Left lobe of liver (tissue), 2 donors: ENCODE data around the gene RUNX2. TPM values are rescaled to one million over a fixed set of nuclear protein-coding genes. Genes with fewer than 3 reads are reported as not detected.

Experiments used
- ATAC-seq: fragments of 200-7000 bp; cut with Tn5 transposase; one replicate; pipeline ENCODE4 v1.9.1; 2020; ENCODE audit warnings: mild to moderate bottlenecking, moderate library complexity
- DNase-seq: peaks from one replicate; pipeline ENCODE4 v3.0.0-alpha.2; 2020; ENCODE audit warnings: low spot score
- total RNA-seq: library from RNA; stranded (reverse); gene quantifications from one replicate; pipeline ENCODE4 v1.2.1, GENCODE V29; 2021
- donor health status: DM: no; HTN: no; CAD: no; lungs with moderate emphysema.
- donor health status: DM: no; HTN: yes; CAD: no.

Gene RUNX2
- total RNA-seq, 1 donor from 2014 or later = 0.15 TPM

DNA sequence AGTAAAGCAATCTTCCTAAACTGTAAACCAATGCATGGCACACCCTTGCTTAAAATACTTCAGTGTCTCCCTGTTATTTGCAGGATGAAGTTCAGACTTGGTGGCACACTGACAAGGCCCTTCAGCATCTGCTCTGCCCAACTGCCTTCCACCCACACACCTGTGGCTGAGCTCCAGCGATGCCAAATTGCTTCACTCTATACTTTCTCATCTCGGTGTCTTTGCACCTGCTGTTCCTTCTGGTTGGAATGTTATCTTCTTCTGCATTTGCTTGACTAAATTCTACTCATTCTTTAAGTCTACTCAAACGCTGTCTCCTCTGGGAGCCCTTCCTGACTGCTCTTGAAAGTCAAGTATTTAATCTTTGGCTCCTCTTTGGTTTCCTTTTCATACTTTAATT lies 149.7 kb downstream of the RUNX2 start:
- ATAC-seq (no peak), DNase-seq (no peak)

DNA sequence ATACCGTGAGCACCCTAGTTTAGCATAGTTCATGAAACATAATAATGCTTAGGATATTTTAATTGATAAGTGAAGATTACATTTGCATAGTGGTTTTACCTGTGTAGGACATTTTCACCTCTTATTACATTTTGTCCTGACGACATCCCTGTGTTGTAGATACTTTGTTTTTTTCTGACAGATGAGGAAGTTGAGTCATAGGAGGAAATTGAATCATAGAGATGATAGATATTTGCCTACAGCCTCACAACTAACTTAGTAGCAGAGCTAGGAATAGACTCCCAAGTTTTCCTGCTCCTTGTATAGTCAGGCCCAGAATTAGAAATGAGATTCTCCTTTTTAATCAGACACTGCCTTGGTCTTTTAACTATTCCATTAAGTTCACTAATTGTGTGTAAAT lies 150.1 kb downstream of the RUNX2 start:
- DNase-seq = no peak
- ATAC-seq = no peak

DNA sequence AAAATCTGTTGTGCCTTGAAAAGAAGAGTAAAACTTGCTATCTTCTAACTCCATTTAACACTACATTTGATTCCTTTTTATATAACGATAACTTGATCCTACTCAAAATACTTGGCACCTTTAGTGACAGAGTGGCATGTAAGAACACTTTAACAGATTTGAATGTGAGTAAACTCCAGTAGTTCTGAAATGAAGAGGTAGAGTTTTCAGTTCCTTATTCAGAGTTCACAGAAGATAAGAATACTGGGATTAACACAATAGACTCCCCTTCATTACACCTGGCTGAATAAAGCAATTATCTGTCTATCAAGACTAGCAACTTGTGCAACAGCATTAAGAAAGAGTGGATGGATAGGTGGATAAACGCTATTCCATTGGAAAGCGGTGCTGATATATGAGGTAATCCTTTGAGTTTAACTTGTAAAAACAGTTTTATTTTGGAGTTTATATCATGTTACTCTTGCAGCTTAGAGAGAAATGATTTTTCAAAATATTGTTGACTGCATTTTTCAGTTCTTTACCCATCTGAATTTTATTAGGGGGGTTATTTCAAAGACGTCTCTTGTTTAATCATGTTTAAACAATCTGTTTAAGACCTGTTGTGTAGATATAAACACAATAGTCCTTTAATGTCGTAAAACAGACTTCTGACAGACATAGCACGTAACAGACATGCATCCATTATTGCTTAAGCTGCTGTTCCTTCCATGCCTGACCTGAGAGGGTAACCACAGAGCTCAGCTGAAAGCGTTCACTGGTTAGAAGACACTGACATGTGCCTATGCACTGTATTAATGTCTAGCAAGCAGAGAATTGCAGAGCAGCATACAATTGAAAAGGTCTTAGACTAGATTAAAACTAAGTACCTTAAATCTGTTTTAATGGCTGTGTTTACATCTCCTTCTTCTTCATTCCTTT lies 152.0 kb downstream of the RUNX2 start:
- ATAC-seq = no peak
- no peak for DNase-seq

DNA sequence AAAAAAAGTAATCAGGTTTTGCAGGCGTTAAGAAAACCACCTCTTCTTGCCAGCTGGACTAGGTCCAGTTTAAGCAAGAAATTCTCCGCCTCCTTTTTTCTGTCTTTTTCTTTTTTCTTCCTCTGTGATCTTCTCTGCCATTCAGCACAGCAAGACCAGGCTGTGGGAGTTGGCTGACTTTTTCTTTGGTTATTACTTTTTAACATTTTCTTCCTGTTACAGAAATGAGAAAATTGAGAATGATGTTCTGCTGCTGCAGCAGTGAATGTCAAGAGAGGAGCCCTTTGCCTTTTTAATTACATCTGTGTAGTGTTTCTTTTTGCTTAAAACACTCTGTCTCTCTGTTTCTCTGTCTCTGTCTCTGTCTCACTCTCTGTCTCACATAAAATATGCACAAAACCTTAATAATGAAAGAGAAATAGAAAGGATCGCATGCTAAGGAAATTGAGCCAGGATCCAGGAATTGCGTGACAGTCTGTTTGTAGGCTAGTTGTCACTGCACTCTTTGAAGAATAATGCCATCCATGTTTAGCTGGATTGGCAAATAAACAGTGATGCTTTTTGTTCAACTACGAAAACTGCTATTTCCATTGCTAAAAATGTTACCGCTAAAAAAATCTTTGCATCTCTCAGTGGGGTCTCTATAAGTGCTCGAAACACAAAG lies 152.8 kb downstream of the RUNX2 start:
- DNase-seq = no peak
- no peak for ATAC-seq

DNA sequence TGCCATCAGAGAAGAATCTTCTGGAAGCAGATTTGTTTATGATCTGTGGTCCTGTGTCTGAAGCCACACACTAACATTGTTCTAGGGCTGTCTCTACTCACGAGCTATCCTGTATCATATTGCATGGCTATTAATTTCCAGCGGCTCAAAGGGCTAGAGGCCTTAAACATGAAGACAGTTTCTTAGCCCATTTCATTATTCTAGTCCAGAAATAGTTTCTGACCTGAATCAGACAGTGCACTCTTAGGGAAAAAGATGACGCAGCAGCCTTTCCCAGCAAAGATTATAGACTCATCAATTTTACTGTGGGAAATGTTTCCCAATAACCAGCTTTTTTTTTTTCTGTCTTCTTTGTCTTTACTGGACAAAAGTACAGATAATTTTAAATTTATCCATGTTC lies 154.9 kb downstream of the RUNX2 start:
- no peak for DNase-seq
- no peak for ATAC-seq

DNA sequence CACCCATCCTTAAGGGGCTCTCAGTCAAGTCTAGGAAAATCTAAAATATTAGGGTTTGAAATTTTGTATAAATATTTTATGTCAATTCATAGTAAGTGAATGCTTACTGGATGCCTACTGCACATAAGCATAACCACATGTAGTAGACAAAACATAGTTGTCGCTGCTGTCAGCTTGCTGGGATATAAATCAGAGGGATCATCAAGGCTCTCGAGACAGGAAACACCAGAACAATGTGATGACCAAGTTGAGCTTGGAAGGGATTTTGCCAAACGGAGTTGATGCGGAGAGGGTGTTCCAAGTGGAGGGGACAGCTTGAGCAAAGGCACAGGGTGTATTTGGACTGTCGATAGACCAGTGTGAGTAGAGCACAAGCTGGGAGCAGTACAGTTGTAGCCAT lies 155.4 kb downstream of the RUNX2 start:
- ATAC-seq (no peak), DNase-seq (no peak)

DNA sequence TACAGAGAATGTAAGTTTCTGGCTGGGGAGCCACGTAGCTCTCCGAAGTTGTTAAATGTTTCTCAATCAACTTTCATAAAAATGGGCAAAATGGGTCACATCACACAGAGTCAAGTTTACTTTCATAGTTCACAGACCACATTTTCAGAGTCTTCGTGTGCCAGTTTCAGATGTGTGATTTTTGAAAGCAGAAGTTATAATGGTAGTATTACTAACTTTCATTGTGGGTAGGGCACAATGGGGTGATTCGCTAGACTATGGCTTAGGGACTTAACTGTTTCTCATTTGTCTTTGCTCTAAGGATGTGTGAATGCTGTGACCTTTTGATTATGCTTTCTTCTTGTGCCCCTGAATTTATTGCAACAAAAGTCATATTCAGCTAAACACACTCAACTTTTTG lies 158.6 kb downstream of the RUNX2 start:
- DNase-seq (no peak), ATAC-seq (no peak)

DNA sequence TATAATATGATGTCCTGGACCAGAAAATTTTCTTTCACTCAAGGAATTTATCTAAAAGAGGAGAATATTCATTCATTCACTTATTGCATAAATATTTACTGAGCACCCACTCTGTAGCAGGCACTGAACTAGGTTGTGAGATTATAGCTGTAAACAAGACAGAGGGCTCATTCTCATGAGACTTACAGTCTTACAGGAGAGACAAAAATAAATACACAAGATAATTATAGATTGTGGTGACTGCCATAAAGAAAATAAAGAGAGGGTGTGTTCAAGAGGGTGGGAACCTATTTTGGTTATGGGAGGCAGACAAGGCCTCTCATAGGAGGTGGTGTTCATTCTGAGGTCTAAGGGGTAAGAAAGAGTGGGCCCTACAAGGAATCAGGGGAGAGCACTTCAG lies 159.5 kb downstream of the RUNX2 start:
- no peak for ATAC-seq

DNA sequence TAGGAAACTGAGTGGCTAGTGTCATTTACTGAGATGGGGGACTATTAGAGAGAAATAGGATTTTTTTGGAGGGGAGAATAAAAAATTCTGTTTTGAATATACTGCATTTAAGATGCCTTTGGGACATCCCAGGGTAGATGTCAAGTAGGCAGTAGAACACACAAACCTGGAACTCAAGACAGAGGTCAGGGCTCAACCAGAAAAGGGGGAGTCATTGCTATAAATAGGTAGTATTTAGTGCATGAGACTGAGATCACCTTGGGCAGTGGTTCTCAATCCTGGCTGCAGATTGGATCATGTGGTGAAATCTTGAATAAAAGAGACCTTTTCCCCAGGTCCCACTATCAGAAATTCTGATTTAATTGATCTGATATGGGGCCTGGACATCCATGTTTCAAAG lies 160.1 kb downstream of the RUNX2 start:
- ATAC-seq (no peak), DNase-seq (no peak)

More for the DNA sequence above, 159.5 kb downstream of the RUNX2 start:
- no peak for DNase-seq

DNA sequence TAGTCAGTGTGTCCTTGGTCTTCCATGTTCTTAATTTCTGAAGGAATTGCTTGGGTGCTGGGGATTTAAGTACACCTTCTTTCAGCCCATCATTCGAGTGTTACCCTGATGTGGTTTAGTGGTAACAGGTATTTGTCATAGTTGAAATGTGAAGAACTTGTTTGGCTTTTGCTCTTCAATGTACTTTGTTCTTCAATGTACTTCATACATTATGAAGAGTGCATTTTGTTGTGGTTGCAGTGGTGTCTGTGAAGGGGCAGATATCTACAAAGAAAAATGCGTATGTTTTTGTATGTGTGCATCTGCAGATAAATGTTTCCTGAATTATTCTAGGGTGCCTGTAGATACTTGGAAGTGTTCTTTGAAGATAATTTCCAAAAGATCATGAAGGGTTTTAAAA lies 160.8 kb downstream of the RUNX2 start:
- DNase-seq (no peak), ATAC-seq (no peak)

DNA sequence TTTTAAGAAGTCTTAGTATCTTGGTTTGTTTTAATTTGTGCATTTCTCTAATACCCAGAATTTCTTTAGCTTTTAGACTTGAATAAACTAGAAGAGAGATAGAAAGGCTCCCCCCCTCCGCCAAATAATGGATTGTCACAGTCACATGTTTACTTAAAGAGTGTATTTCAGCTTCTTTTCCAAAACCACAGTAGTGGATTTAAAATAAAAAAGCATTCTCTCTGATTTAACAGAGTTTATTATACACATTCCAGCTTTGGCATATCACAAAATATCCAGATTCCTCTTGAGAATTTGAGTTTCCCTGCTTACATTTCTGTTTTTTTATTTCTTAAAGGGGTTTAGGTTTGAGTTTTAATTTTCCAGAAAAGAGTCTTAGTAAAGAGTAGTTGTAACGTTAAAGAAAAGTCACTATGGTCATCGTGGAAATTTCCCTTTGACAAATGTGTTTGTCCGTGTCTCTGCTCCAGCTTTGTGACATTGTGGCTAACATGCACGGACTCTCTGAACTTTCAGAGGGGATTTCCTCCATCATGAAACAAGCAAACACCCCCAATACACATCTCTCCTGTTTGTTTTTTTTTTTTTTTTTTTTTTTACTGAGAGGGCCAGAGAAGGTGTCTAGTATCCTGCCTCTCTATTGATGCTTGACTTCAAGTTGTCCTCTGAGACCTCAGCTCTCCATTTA lies 163.1 kb downstream of the RUNX2 start:
- ATAC-seq (no peak), DNase-seq (no peak)

DNA sequence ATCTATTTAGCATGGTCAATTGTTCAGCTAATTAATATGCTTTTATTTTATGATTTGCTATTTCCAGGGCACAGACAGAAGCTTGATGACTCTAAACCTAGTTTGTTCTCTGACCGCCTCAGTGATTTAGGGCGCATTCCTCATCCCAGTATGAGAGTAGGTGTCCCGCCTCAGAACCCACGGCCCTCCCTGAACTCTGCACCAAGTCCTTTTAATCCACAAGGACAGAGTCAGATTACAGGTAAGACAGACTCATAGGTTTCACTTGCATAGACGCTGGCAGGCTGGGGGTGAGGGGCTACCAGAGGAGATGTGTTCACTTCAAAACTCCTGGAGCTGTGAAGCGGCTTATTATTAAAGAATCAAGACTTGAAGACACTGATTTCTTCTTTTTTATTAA lies 163.7 kb downstream of the RUNX2 start:
- ATAC-seq (no peak), DNase-seq (no peak)

DNA sequence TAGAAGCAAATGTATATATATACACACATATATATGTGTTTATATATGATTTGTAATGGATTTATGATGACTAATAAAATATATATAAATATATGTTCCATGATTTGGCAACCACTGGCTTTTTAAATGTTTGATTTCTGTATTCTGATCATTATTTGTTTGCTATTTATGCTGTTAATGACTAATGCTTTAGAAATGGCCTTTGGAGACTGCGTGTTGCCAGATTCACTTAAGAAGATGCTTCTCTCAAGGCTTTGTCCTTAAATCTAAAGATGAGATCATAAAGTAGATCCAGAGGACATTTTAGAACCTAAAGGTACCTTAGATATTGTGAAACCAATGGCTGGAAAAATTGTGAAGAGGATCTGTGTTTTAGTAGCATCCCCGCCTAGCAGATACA lies 165.6 kb downstream of the RUNX2 start:
- no peak for ATAC-seq
- DNase-seq = no peak

DNA sequence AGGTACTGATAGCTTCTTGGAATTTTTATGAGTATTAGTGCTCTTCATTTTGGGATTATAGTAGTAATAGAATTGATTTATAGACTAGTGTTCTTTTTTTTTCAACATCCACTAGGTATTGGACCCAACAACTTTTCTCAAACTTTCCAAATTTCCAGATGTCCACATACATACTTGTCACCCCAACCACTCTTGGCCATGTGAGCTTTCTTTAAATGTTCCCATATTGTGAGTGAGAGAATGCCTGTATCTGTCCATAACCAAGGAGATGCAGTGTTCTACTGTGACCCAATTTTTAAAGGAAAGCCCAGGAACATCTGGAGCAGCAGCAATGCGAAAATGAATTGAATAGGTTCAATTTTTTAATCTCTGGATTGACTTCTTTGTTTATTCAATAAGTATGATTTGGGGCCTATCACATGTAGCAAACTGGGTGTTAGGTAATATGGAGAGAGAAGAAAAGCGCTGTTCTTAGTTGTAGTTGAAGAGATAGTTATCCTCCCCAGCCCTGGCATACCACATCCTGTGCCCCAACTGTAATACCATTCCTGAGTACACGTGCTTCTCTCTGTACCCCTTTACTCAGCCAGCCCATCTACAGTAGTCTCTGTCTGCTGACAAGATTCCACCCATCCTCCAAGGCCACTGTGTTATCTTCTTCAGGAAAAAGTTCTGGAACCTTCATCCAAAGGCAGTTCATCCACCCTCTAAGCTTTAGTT lies 166.4 kb downstream of the RUNX2 start:
- DNase-seq (no peak), ATAC-seq (no peak)

DNA sequence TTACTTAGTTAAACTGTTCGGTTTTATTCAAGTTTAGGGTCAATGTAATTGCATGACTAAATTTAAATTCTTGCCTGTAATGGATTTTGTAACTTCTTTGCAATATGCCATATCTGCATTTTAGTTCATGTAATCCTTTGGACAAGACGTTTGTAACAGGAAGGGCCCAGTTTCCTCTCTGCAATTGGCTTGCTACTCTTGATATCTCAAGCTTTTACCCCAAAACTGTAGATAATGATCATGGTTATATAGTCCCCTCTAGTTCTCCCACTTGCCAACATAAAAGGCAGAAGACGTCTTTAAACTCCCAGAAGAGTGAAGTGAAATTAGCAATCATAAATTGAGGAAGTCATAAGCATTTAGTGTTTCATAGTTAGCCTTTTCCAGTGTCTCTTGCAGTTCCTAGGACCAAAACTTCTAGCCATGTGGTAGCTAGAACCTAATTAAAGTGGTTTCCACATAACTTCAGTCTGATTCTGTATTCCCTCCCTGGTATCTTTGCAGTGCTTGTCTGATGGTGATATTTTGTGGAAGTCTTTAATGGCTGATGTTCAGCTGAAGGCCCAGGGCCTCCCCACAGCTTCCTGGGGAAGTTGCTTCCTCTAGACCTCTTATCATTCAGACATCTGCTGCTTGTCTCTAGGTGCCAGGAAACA lies 167.4 kb downstream of the RUNX2 start:
- ATAC-seq = no peak

DNA sequence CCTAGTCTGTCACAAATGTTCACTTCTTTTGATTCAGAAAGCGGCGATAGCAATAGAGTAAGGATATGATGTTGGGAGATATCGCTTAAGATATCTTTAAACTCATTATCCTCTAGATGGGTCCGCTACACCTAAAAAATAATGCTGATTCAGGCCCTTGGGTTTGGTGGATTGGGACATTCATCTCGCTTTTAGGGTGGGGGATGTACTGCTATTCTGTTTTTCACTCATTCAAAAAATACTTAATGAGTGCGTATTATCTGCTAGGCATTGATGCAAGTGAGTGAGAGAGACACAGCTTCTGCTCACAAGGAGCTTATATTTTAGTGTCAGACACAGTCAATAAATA lies 167.9 kb downstream of the RUNX2 start:
- ATAC-seq (no peak), DNase-seq (no peak)

More for the DNA sequence above, 167.4 kb downstream of the RUNX2 start:
- DNase-seq = no peak

DNA sequence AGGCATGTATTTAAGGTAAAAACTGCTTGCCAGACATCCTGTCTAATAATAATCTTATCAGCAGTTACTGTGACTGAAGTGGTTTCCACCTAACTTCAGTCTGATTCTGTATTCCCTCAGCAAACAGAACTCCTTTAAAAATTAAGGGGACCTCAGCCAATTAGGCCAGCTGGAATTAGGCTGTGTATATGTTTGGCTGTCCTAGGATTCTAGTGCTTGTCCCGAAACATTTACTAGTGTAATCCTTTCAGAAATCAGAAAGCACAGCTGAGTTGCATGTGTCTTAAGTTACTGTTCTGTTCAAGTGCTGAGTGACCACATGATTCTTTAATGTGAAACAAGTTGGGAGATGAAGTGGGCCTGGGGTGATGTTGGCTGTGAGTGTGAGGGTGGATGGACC lies 170.5 kb downstream of the RUNX2 start:
- ATAC-seq = no peak
- DNase-seq = no peak

DNA sequence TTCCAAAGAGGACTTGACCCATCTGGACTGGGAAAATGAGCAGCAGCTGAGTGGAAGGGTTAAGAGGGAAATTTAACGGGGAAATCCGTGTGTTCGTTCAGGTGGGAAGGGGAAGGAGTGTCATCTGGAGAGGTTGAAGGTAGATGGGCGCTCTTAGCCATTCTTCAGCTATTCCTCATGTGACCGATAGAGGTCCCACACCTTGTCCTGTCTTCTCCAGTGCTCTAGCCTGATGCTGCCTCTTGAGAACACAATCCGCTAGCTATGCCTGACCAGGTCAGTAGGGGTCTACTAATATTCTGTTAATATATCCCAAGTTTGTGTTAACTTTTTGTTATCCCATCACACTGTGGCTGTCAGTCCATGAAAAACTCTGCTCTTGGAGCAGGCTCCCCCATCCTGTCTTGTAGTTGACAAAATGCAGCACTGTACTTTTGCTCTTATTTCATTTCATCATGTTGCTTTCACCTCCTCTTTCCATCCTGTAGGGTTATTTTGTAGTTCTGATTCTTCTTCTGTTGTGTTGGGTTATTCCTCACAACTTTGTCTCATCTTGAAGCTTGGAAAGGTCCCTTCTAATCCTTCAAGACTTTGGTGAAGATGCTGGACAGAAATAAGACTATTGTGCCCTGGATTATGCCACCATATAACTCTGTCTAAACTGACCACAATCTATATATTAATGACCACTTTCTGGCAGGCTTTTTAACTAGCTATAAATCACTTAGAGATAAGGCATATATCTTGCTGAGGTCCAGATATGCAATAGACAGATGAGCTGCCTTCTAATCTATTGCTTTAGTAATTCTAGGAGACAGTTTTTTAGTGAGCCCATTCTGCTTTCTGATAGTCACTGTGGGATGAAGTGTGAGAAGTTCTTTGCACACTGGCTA lies 173.0 kb downstream of the RUNX2 start:
- no peak for DNase-seq
- no peak for ATAC-seq

DNA sequence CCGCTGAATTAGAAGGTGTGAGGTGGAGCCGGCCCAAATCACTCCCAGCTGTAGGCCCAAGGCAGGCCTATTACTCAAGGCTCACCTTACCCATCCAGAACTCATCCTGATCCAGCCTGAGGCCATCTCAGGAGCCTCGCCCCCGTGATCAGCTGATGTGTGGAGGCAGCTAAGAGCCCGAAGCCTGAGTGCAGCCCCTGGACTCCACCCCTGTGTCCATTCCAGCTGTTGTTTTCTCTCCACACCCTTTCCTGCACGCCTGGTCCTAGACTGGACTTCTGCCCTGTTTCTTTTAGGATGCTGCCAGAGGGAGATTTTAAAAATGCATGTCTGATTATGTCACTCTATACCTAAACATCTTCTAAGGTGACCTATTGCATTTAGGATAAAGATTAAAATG lies 174.3 kb downstream of the RUNX2 start:
- DNase-seq (no peak), ATAC-seq (no peak)

DNA sequence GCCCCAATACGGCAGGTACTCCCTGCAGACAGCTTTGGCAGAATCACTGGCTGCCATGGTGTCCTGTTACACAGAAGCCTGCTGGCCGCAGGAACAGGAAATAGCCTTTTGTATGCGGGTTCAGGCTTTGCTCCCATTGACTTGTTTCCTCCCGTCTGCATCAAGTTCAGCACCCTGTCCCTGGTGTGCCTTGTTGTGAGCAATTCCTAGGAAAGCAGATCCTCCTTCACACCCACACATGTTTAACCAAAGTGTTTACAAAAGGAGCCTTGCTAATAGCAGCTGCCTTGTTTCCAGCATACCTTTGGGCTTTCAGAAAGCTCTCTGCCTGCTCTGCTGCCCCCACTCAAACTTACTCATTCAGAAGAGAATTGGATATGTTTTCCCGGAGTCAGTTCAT lies 176.8 kb downstream of the RUNX2 start:
- ATAC-seq (no peak), DNase-seq (no peak)
